ENCODE measurements around the gene ALPG.

DNA sequence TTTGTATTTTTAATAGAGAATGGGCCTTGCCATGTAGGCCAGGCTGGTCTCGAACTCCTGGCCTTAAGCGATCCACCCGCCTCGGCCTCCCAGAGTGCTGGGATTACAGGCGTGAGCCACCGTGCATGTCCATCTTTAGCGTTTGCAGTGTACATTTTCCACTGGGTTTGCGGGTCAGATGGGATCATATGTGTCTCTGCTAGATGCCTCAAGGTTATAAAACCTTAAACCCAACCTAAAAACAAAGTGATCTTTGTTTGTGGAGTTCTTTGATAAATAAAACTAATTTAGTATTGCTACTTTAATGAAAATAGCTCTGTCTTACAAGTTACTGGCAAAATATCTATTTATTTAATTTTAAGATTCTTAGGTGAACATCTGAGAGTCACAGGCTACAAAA lies 13.1 kb upstream of the ALPG start:
- TF ChIP-seq POLR2AphosphoS5 (IDR thresholded peaks at IDR 0.05; ENCODE audit: low read depth, low read length) (no peak), TAF1 (IDR thresholded peaks at IDR 0.05; ENCODE audit: borderline replicate concordance, insufficient read depth, low read length) (no peak), SIN3A (IDR thresholded peaks at IDR 0.05; ENCODE audit: borderline replicate concordance, insufficient read depth, low read length) (no peak)
